ENCODE measurements around the gene DUOXA2.
"Not testable (repeated sequence)": the region's sequence is repeated elsewhere in the genome, so short reads cannot be mapped to it uniquely, and the experiment has no call there.

DUOXA2 gene

GRCh38 chr15:45091161-45091560, 23.0 kb upstream of the DUOXA2 start:
- Mint-ChIP-seq H3K36me3 (no peaks in the 10 kb centered on the region), H3K4me1 (no peaks in the 10 kb centered on the region), H3K9me3 (no peaks in the 10 kb centered on the region), H3K4me3 (no peak overlapping the region), H3K27me3 (peaks cover 10% of the 10 kb centered on the region), H3K27ac (no peak overlapping the region)

DNA sequence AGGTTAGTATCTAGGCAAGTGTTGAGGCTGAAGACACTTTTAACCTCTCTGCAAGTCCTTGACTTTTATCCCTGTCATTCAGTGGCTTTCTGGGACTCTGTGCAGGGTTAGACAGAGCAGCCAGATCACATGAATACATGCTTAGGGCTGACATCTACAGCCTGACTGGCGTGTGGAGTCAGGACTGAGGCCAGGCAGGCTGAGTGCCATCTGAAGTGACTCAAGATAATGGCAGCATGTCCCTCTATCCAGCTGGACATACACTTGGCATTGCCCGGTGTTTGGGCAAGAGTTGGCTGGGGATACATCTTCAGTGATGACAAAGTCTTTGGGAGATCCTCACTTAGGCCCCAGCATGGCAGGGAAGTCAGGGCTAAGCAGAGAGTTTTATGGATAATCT, 22.6 kb upstream of the DUOXA2 start:
- no peak overlapping the region for H3K27ac Mint-ChIP-seq
- no peaks in the 10 kb centered on the region for H3K9me3 Mint-ChIP-seq
- no peaks in the 10 kb centered on the region for H3K4me1 Mint-ChIP-seq
- H3K4me3 Mint-ChIP-seq = no peak overlapping the region
- peaks cover 10% of the 10 kb centered on the region for H3K27me3 Mint-ChIP-seq
- H3K36me3 Mint-ChIP-seq = no peaks in the 10 kb centered on the region

DNA sequence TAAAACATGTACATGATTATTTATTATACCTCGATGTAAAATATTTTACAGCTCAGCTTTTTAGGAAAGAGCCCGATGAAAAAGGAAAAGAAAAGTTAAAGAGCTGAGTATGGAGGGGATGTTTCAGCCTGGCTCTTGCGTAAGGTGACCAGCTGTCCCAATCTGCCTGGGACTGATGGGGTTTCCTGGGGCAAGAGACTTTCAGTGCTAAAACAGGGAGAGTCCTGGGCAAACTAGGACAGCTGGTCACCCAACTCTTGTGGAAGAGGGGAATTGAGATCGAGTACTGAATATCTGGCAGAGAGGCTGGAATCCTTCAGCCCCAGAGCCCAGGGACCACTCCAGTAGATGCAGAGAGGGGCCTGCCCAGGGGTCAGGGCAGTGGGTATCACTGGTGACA, 21.1 kb upstream of the DUOXA2 start:
- Mint-ChIP-seq H3K4me3 (no peak overlapping the region), H3K36me3 (no peaks in the 10 kb centered on the region), H3K4me1 (no peaks in the 10 kb centered on the region), H3K9me3 (no peaks in the 10 kb centered on the region), H3K27ac (no peak overlapping the region), H3K27me3 (peaks cover 9% of the 10 kb centered on the region)

DNA sequence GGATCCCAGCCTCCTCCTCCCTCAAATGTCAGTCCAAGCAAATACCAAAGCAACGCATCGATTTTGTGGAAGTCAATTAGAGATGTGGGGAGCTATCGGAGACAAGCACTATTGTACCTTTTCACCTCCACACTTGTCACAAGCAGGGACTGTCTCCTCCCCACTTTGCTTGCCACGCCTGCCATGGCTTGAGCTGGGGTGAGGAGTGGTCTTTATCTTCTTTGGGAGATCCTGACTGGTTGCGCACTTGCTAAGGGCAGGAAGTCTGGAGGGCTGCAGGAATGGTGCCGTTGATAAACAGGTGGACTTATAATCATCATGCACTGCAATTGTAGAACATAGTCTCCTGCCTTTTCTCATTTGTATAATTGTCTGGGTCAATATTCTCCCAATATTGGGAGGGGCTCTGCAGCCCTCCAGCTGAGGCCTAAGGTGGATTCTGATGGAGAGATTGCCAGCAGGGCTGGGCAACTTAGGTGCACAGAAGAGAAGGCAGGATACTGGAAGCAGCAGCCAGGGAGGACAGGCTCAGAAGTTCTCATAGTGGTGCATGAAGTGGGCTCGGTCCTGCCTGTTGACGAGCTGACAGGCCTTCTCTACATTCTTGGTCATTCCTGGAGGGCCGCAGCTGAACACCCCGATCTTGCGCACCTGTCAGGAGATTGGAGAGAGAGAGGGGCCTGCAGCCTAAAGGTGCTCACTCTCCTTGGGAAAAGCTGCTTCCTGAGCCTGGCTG, 20.3 kb upstream of the DUOXA2 start:
- Mint-ChIP-seq H3K9me3 (no peaks in the 10 kb centered on the region), H3K27ac (no peak overlapping the region), H3K36me3 (no peaks in the 10 kb centered on the region), H3K4me1 (no peaks in the 10 kb centered on the region), H3K4me3 (no peak overlapping the region), H3K27me3 (peaks cover 7% of the 10 kb centered on the region)

- no peak overlapping the region for H3K4me3 Mint-ChIP-seq
- no peaks in the 10 kb centered on the region for H3K9me3 Mint-ChIP-seq
- peaks cover 6% of the 10 kb centered on the region for H3K27me3 Mint-ChIP-seq
- H3K27ac Mint-ChIP-seq = no peak overlapping the region
- no peaks in the 10 kb centered on the region for H3K4me1 Mint-ChIP-seq
- no peaks in the 10 kb centered on the region for H3K36me3 Mint-ChIP-seq
These were observed 19.8 kb upstream of the DUOXA2 start for GRCh38 chr15:45094358-45094730.

GRCh38 chr15:45095661-45096060, 18.5 kb upstream of the DUOXA2 start:
- H3K36me3 Mint-ChIP-seq = no peaks in the 10 kb centered on the region
- H3K4me1 Mint-ChIP-seq = no peaks in the 10 kb centered on the region
- H3K9me3 Mint-ChIP-seq = no peaks in the 10 kb centered on the region
- no peak overlapping the region for H3K27ac Mint-ChIP-seq
- H3K4me3 Mint-ChIP-seq = no peak overlapping the region
- H3K27me3 Mint-ChIP-seq = peaks cover 3% of the 10 kb centered on the region

- Mint-ChIP-seq H3K36me3 (no peaks in the 10 kb centered on the region), H3K27me3 (peaks cover 3% of the 10 kb centered on the region), H3K9me3 (no peaks in the 10 kb centered on the region), H3K27ac (no peak overlapping the region), H3K4me3 (no peak overlapping the region), H3K4me1 (no peaks in the 10 kb centered on the region)
These were observed 16.7 kb upstream of the DUOXA2 start for GRCh38 chr15:45097466-45097865.

DNA sequence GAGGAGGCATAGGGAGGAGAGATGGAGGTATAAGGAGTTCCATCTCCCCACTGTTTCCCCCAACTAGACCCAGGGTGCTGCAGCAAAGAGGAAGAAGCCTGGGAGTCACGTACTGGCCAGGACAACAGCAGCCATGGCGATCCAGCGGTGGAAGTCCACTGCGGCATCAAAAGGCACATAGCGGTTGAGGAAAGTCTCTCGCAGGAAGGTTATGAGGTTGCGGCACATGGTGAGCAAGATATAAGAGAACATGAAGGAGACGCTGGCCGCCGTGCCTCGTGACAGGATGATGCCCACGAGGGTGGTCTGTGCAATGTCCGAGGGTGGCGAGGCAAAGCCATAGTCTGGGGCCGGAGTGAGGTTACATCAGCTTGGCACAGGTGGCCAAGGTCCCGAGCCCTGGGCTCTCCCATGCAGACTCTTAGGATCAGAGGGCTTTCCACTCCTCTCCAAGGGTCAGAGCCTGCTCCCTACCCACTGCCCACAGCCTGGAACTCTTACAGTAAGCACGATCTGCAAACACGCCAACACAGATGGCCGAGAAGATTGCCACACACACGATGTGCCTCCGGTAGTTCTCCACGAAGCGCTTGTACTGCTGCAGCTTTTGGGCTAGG, 14.5 kb upstream of the DUOXA2 start:
- Mint-ChIP-seq H3K9me3 (no peaks in the 10 kb centered on the region), H3K4me1 (no peaks in the 10 kb centered on the region), H3K27me3 (no peaks in the 10 kb centered on the region), H3K36me3 (no peaks in the 10 kb centered on the region), H3K27ac (no peak overlapping the region), H3K4me3 (no peak overlapping the region)

GRCh38 chr15:45100884-45101625, 13.1 kb upstream of the DUOXA2 start:
- no peak overlapping the region for H3K27ac Mint-ChIP-seq
- H3K4me3 Mint-ChIP-seq = no peak overlapping the region
- no peaks in the 10 kb centered on the region for H3K4me1 Mint-ChIP-seq
- H3K27me3 Mint-ChIP-seq = no peaks in the 10 kb centered on the region
- H3K36me3 Mint-ChIP-seq = no peaks in the 10 kb centered on the region
- no peaks in the 10 kb centered on the region for H3K9me3 Mint-ChIP-seq

GRCh38 chr15:45101749-45102148, 12.4 kb upstream of the DUOXA2 start:
- no peaks in the 10 kb centered on the region for H3K36me3 Mint-ChIP-seq
- H3K4me3 Mint-ChIP-seq = no peak overlapping the region
- no peak overlapping the region for H3K27ac Mint-ChIP-seq
- no peaks in the 10 kb centered on the region for H3K27me3 Mint-ChIP-seq
- H3K4me1 Mint-ChIP-seq = no peaks in the 10 kb centered on the region
- H3K9me3 Mint-ChIP-seq = no peaks in the 10 kb centered on the region

DNA sequence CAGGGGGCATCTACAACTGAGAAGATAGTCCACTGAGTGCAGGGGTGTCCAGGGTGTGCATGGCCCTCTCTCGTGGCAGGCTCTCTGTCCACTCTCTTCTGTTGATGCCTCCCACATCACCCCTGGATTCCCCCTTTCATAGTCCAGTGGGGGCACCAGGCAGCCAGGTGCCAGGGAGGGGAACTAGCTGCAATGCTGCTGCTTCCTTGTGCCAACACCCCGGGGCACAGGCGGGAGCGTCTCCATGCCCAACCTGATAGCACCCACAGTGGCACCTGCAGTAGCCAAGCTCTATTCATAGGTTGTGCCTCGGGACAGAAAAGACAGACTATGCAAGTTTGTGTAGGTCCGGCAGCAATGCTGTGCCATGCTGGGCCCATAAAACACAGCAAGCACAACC, 11.9 kb upstream of the DUOXA2 start:
- H3K4me1 Mint-ChIP-seq = no peaks in the 10 kb centered on the region
- no peak overlapping the region for H3K27ac Mint-ChIP-seq
- peaks cover 2% of the 10 kb centered on the region for H3K27me3 Mint-ChIP-seq

DNA sequence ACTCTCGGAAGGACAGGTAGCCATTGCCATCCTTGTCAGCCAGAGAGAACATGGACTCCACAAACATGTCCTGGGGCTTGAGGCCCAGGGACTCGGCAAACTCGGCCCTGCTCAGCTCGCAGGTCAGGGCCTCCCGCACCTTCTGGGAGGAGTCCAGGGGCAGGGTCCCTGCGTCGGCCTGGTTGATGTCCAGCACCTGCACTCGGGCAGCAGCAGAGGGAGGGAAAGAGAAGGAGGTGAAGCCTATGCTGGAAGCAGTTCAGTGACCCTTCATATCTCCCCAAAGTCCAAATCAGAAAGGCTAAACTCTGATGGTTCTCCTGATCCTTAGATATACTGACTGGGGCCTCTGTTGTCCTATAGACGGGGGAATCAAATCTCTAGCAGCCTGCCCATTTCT, 10.0 kb upstream of the DUOXA2 start:
- H3K9me3 Mint-ChIP-seq, H3K4me3 Mint-ChIP-seq, H3K27ac Mint-ChIP-seq, H3K4me1 Mint-ChIP-seq, H3K36me3 Mint-ChIP-seq: not testable (repeated sequence)
- peaks cover 10% of the 10 kb centered on the region for H3K27me3 Mint-ChIP-seq

More for the DNA sequence above, 11.9 kb upstream of the DUOXA2 start:
- H3K36me3 Mint-ChIP-seq = no peaks in the 10 kb centered on the region
- no peaks in the 10 kb centered on the region for H3K9me3 Mint-ChIP-seq
- H3K4me3 Mint-ChIP-seq = no peak overlapping the region

- Mint-ChIP-seq H3K27ac (no peak overlapping the region), H3K4me3 (no peak overlapping the region), H3K36me3 (no peaks in the 10 kb centered on the region), H3K27me3 (peaks cover 22% of the 10 kb centered on the region), H3K4me1 (no peaks in the 10 kb centered on the region), H3K9me3 (no peaks in the 10 kb centered on the region)
These were observed 8.5 kb upstream of the DUOXA2 start for GRCh38 chr15:45105586-45105985.

- no peaks in the 10 kb centered on the region for H3K4me1 Mint-ChIP-seq
- peaks cover 23% of the 10 kb centered on the region for H3K27me3 Mint-ChIP-seq
- no peaks in the 10 kb centered on the region for H3K36me3 Mint-ChIP-seq
- no peak overlapping the region for H3K27ac Mint-ChIP-seq
- no peaks in the 10 kb centered on the region for H3K9me3 Mint-ChIP-seq
- no peak overlapping the region for H3K4me3 Mint-ChIP-seq
These were observed 7.9 kb upstream of the DUOXA2 start for GRCh38 chr15:45106002-45106790.

DNA sequence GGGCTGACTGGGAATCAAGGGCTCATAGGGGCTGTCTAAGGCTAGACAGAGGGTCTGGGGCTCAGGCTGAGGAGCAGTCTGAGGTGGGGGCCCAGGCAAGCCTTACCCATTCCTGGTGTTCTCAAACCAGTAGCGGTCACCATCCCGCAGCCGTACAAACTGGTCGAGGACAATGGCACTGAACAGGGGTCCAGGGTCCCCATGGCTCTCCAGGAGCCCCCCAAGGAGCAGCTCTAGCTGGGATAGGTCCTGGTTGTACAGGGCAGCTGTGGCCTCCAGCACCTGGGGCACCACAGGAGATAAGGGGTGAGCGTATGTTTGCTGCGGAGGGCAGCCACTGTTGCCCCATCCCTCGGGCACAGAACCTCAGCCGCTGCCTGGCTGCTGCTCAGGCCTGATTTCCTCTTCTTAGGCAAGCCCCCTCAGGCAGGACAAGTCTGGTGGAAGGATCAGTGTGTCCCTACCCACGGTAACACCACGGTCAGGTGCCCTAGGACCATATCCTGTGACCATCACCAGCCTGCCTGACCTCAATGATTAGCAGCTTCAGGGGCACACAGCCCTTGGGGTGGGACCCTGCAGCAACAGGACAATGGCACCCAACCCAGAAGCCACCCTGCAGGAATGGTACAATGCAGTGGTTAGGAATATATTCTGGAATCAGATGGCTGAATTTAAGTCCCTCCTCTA, 6.0 kb upstream of the DUOXA2 start:
- H3K9me3 Mint-ChIP-seq = no peaks in the 10 kb centered on the region
- H3K27ac Mint-ChIP-seq = no peak overlapping the region

More for the DNA sequence above, 6.0 kb upstream of the DUOXA2 start:
- H3K27me3 Mint-ChIP-seq = peaks cover 32% of the 10 kb centered on the region
- no peak overlapping the region for H3K4me3 Mint-ChIP-seq
- H3K36me3 Mint-ChIP-seq = no peaks in the 10 kb centered on the region
- peaks cover 10% of the 10 kb centered on the region for H3K4me1 Mint-ChIP-seq

Measured in activated naive CD4-positive, alpha-beta T cell treated with anti-CD3 and anti-CD28 coated beads, Interleukin-2, amount 50 U/mL, for 24 hours (primary cell).